HG03045 (cell line): Measurements from ENCODE around the gene CLP1.
"Not testable (repeated sequence)": the region's sequence is repeated elsewhere in the genome, so short reads cannot be mapped to it uniquely, and the experiment has no call there.

ENCODE experiments used
- ATAC-seq: cut with Tn5 transposase; IDR thresholded peaks from one replicate; pipeline ENCODE4 v1.9.1; 2021; ENCODE audit warnings: mild to moderate bottlenecking, moderate library complexity; ENCODE audit not compliant: unreplicated experiment

Gene CLP1

GRCh38 chr11:57659669-57660068 lies 2.1 kb downstream of the CLP1 start:
- no peak for ATAC-seq

- ATAC-seq, result no peak
These were observed 5.3 kb downstream of the CLP1 start for GRCh38 chr11:57662893-57663292.

GRCh38 chr11:57663975-57664374 lies 6.4 kb downstream of the CLP1 start:
- ATAC-seq, result no peak

GRCh38 chr11:57667117-57667735 lies 9.7 kb downstream of the CLP1 start:
- peak; percentile 67 for ATAC-seq

GRCh38 chr11:57667736-57668433 lies 10.3 kb downstream of the CLP1 start, which contains the start of gene ZDHHC5:
Gene ZDHHC5, plus strand, starts transcription at chr11:57668114. Its CDS starts 4,977 bp downstream, at chr11:57673091.
- peak; percentile 87 for ATAC-seq

- peak; percentile 15 for ATAC-seq
These were observed 10.8 kb downstream of the CLP1 start for GRCh38 chr11:57668434-57668782.

GRCh38 chr11:57674251-57674650 lies 16.7 kb downstream of the CLP1 start:
- ATAC-seq, result no peak

- no peak for ATAC-seq
These were observed 17.8 kb downstream of the CLP1 start for GRCh38 chr11:57675176-57675941.

GRCh38 chr11:57679396-57679795 lies 21.8 kb downstream of the CLP1 start:
- ATAC-seq, result no peak

GRCh38 chr11:57680552-57680874 lies 23.0 kb downstream of the CLP1 start:
- ATAC-seq, result no peak

GRCh38 chr11:57681168-57681567 lies 23.6 kb downstream of the CLP1 start:
- ATAC-seq, result no peak

- ATAC-seq, result not testable (repeated sequence)
These were observed 32.9 kb downstream of the CLP1 start for GRCh38 chr11:57690474-57690873.

GRCh38 chr11:57698843-57699365 lies 41.3 kb downstream of the CLP1 start:
- ATAC-seq, result no peak

GRCh38 chr11:57699813-57700212 lies 42.3 kb downstream of the CLP1 start:
- no peak for ATAC-seq

- ATAC-seq, result no peak
These were observed 42.9 kb downstream of the CLP1 start for GRCh38 chr11:57700425-57700824.

- ATAC-seq, result no peak
These were observed 45.8 kb downstream of the CLP1 start for GRCh38 chr11:57703341-57703740.

- ATAC-seq, result no peak
These were observed 47.4 kb downstream of the CLP1 start for GRCh38 chr11:57704932-57705331.

GRCh38 chr11:57705432-57705831 lies 47.9 kb downstream of the CLP1 start:
- not testable (repeated sequence) for ATAC-seq

- no peak for ATAC-seq
These were observed 52.3 kb downstream of the CLP1 start for GRCh38 chr11:57709802-57710367.
